ENCODE results near the gene CHD9. TPM values are rescaled to one million over a fixed set of nuclear protein-coding genes. Genes with fewer than 3 reads are reported as not detected.
"Not testable (repeated sequence)": the region's sequence is repeated elsewhere in the genome, so short reads cannot be mapped to it uniquely, and the experiment has no call there.

The CHD9 gene
- total RNA-seq, 1 donor from 2014 or later, result 64.6 TPM

- DNase-seq (ENCODE audit: low spot score), result no peak
- intact Hi-C loops (cut with DNase I), result no loop called here
Observed at GRCh38 chr16:53156516-53156915, 101.7 kb downstream of the CHD9 start.

- DNase-seq (ENCODE audit: low spot score), result no peak
- intact Hi-C loops (cut with DNase I), result loop anchor here (2.0 to 5.0 kb wide), 2 partner anchors 47 to 105 kb away; partner anchors contain the start of gene CHD9
Observed at GRCh38 chr16:53159781-53160436, 105.1 kb downstream of the CHD9 start.

- intact Hi-C loops (cut with DNase I), result no loop called here
- DNase-seq (ENCODE audit: low spot score), result no peak
Observed at GRCh38 chr16:53166099-53166498, 111.3 kb downstream of the CHD9 start.

GRCh38 chr16:53168744-53169143, 114.0 kb downstream of the CHD9 start:
- intact Hi-C loops (cut with DNase I), result no loop called here
- no peak for DNase-seq (ENCODE audit: low spot score)

DNA sequence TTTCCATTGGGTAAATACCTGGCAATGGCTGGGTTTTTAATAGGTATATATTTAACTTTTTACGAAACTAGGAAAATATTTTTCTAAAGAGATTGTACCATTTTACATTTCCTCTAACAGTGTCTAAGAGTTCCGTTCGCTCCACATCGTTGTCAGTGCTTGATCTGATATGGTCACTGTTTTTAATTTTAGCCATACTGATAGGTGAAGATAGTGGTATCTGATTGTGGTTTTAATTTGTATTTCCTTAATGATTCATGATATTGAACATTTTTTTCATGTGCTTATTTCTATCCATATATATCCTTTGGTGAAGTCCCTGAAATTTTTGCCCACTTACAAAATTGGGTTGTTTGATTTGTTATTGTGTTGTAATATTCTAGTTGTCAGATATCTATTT, 117.7 kb downstream of the CHD9 start:
- no peak for DNase-seq (ENCODE audit: low spot score)
- intact Hi-C loops (cut with DNase I), result no loop called here

DNA sequence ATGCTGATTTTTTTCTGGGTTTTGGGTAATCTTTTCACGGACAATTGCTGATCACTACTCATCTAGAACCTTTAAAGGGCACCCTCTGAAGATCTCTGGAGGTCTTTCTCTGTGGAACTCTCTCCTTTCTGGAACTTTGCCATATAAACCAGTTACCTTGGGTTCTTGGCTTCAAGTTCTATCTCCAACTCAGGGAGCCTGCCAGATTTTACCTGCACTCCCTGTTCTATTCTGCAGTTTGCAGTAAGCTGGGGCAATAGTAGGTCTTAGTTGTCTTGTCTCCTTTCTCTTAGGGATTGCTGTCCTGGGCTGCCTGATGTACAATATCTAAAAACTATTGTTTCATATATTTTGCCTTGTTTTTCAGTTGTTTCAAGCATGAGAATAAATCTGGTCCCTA, 120.3 kb downstream of the CHD9 start:
- intact Hi-C loops (cut with DNase I), result no loop called here
- DNase-seq (ENCODE audit: low spot score), result no peak

DNA sequence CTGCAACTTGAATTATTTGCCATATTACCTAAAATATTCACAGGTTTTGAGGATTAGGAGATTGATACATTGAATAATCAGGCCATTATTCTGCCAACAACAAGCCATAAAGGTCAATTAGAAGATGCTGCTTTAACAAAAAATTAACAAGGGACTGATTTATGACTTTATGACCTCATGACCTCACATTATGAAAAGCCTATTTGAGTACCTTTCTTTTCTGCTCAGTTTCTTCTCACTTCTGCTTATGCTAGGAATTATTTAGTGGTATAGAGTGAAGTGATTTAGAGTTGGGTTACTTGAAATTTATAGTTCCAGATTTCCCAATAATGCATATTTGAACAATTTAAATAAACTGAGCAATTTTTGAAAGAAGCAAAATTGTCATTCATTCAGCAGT, 121.6 kb downstream of the CHD9 start:
- intact Hi-C loops (cut with DNase I), result no loop called here
- no peak for DNase-seq (ENCODE audit: low spot score)

GRCh38 chr16:53183442-53183841, 128.7 kb downstream of the CHD9 start:
- no peak for DNase-seq (ENCODE audit: low spot score)
- intact Hi-C loops (cut with DNase I), result no loop called here

DNA sequence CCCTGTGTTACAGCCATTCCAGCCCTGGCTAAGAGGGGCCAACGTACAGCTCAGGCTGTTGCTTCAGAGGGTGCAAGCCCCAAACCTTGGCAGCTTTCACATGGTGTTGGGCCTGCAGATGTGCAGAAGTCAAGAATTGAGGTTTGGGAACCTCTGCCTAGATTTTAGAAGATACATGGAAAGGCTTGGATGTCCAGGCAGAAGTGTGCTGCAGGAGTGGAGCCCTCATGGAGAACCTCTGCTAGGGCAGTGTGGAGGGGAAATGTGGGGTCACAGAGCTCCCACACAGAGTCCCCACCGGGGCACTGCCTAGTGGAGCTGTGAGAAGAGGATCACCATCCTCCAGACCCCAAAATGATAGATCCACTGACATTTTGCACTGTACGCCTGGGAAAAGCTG, 130.9 kb downstream of the CHD9 start:
- DNase-seq (ENCODE audit: low spot score); intact Hi-C loops (cut with DNase I): not testable (repeated sequence)

DNA sequence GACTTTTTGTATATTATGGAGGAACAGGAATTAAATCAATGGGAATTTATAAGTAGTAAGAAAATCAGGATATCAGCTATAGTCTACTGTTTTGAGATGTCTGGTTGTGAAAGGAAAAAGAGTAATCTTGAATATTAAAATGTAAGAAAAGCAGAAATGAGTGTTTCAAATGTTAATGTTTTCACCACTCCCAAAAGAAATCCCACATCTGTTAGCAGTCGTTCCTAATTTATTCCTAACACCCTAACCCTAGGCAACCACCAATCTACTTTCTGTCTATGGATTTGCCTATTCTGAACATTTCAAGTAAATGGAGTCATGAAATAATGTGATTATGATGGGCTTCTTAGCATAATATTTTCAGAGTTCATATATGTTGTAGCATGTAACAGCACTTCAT, 133.0 kb downstream of the CHD9 start:
- DNase-seq (ENCODE audit: low spot score), result no peak
- intact Hi-C loops (cut with DNase I), result no loop called here

GRCh38 chr16:53191413-53191812, 136.6 kb downstream of the CHD9 start:
- intact Hi-C loops (cut with DNase I), result no loop called here
- no peak for DNase-seq (ENCODE audit: low spot score)

DNA sequence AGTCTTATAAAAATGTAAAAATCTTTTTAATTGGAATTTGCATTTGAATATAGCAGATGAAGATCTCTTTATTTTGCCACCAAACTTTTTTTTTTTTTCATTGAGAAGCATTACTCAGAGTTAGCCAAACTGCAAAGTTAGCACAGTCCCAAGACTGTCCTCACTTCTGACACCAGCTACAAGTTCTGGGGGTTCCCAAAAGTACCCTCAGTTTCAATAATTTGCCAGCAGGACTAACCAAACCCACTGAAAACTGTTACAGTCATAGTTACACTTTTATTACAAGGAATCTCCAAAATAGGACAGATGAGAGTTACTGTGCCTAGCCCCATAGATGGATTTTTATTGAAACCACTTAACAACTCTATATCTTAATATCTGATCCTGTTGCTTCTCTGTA, 144.1 kb downstream of the CHD9 start:
- intact Hi-C loops (cut with DNase I), result no loop called here
- no peak for DNase-seq (ENCODE audit: low spot score)

GRCh38 chr16:53201900-53202299, 147.1 kb downstream of the CHD9 start:
- intact Hi-C loops (cut with DNase I), result no loop called here
- DNase-seq (ENCODE audit: low spot score), result no peak

GRCh38 chr16:53202398-53202797, 147.6 kb downstream of the CHD9 start:
- no peak for DNase-seq (ENCODE audit: low spot score)
- intact Hi-C loops (cut with DNase I), result no loop called here

DNA sequence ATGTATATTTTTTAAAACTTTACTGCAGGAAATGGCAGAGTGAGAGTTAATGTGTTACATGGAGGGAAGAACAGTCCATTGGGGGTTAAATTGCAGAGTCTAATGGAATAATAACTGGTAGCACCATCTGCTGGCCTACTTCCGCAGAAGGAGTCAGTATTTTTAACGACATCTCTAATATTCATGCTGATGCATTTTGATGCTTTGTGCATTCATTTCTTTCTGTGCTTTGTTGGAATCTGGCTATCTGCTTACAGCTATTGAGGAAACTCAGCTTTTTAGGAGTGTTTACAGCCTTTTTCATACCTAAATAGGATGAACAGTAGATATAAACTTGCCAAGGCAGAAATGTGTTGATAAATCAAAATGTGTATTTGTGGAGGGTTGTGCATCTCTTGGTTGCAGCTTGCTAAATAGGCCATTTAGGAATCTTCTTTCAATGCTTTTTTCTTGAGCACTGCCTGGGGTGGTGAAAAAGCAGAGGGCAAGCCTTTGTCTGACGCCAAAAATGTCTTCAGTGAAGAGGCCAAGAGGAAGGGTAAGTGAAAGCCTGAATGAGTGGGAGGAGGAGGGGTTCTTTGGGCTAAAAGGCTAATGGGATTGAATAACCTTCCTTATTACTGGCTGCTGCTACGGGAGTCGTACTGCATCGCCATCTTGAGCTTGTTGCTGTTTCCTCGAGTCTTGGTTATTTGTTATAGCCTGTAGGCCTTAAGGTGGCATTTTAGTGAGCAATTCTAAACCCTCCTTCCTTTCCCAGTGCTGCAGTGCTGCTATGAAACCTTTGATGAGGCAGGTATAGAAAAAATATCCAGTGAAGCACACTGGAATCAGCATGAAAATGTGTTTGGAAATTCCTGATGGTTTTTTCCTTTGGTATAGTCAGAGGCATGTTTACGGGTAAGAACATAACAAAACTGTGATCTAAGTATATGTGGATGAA, 153.3 kb downstream of the CHD9 start:
- DNase-seq (ENCODE audit: low spot score), result no peak
- intact Hi-C loops (cut with DNase I), result loop anchor here (2.0 to 5.0 kb wide), 3 partner anchors 46 to 153 kb away; partner anchors contain the start of gene CHD9

DNA sequence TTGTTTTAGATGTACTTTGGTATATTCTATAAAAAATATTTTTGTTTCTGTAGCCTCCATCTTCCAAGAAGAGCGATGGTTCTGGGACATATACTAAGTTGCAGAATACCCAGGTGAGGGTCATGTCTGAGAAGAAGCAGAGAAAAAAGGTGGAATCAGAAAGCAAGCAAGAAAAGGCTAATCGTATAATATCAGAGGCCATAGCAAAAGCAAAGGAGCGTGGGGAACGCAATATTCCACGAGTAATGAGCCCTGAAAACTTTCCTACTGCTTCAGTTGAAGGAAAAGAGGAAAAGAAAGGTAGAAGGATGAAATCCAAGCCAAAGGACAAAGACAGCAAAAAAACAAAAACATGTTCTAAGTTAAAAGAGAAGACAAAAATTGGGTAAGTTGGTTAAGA, 154.6 kb downstream of the CHD9 start:
- DNase-seq (ENCODE audit: low spot score), result no peak
- intact Hi-C loops (cut with DNase I), result loop anchor here (2.0 to 5.0 kb wide), 3 partner anchors 47 to 155 kb away; partner anchors contain the start of gene CHD9

GRCh38 chr16:53209877-53210276, 155.1 kb downstream of the CHD9 start:
- no peak for DNase-seq (ENCODE audit: low spot score)
- intact Hi-C loops (cut with DNase I), result loop anchor here (2.0 to 5.0 kb wide), 3 partner anchors 48 to 155 kb away; partner anchors contain the start of gene CHD9

GRCh38 chr16:53211253-53211652, 156.5 kb downstream of the CHD9 start:
- DNase-seq (ENCODE audit: low spot score), result no peak
- intact Hi-C loops (cut with DNase I), result no loop called here

GRCh38 chr16:53212893-53213223, 158.1 kb downstream of the CHD9 start:
- no peak for DNase-seq (ENCODE audit: low spot score)
- intact Hi-C loops (cut with DNase I), result no loop called here

DNA sequence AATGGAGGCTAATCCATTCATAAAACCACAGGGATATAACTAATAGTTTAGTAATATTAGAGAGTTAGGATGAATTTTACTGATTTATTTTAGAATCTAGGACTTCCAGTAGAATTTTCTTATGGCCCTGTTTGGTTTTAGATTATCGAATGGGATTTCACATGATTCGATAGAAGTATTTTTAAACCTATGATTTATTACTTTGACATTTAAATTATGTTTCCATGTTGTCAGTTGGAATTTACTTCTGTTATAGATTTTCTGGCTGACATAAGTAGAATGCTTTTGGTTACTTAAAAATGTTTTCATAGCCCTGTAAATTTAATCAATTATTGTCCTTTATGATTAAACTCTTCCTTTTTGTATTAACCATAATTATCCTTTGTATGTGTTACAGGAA, 158.8 kb downstream of the CHD9 start:
- intact Hi-C loops (cut with DNase I), result no loop called here
- no peak for DNase-seq (ENCODE audit: low spot score)

DNA sequence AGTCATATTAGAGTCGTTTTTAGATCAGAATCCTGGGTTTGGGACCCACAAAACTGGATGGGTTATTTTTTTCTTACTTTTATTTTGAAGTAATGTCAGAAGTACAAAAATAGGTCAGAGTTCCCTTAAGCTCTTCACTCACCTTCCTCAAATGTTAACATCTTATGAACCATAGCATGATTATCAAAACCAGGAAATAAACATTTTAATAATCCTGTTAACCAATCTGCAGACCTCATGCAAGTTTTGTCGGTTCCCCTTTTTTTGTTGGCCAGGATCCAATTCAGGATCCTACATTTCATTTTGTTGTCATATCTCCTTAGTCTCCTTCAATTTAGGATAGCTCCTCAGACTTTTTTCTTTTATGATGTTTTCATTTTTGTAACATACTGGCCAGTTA, 162.0 kb downstream of the CHD9 start:
- intact Hi-C loops (cut with DNase I), result no loop called here
- no peak for DNase-seq (ENCODE audit: low spot score)
